ENCODE data around the gene TCP1. TPM values are rescaled to one million over a fixed set of nuclear protein-coding genes. Genes with fewer than 3 reads are reported as not detected.

The TCP1 gene
- total and polyA plus RNA-seq, 2 experiments from 2014 or later = 222 to 346 TPM

- TF ChIP-seq REST (IDR thresholded peaks at IDR 0.05; ENCODE audit: unreplicated experiment) = no peak
These were observed 34.6 kb upstream of the TCP1 start (continued) for GRCh38 chr6:159823953-159824352.

- H3K4me1 ChIP-seq (ENCODE audit: insufficient read depth) = no peaks in the 10 kb centered on the region
- H3F3A ChIP-seq (replicated peaks; ENCODE audit: low read depth) = no peaks in the 10 kb centered on the region
- ATAC-seq (no peak), DNase-seq (ENCODE audit: low spot score) (no peak)
- H3K27ac Mint-ChIP-seq = no peak overlapping the region
- H3K9me3 Mint-ChIP-seq = no peaks in the 10 kb centered on the region
- peaks cover 16% of the 10 kb centered on the region for H3K4me1 Mint-ChIP-seq
- no peaks in the 10 kb centered on the region; the same call in 2 of the 3 replicates for H3K36me3 Mint-ChIP-seq (ENCODE audit: low read depth)
- no peaks in the 10 kb centered on the region for H3K79me2 ChIP-seq (replicated peaks; ENCODE audit: insufficient read depth)
- H3K9me2 ChIP-seq (ENCODE audit: insufficient read depth) = no peaks in the 10 kb centered on the region
- H2AFZ ChIP-seq = no peak overlapping the region
- H3K27ac ChIP-seq (ENCODE audit: low read depth) = no peak overlapping the region
- peaks cover 17% of the 10 kb centered on the region for H3K27me3 Mint-ChIP-seq (ENCODE audit: insufficient read depth, low read depth, poor library complexity)
- no peaks in the 10 kb centered on the region for H3K36me3 ChIP-seq (ENCODE audit: insufficient read depth)
- no peak overlapping the region for H3K4me3 ChIP-seq
- no peak overlapping the region for H3K4me3 Mint-ChIP-seq
- H3K27me3 ChIP-seq (ENCODE audit: insufficient read depth) = no peaks in the 10 kb centered on the region
- H3K4me2 ChIP-seq = no peak overlapping the region
- H4K20me1 ChIP-seq (replicated peaks; ENCODE audit: insufficient read depth) = no peaks in the 10 kb centered on the region
- TF ChIP-seq STAT1 (IDR thresholded peaks at IDR 0.05; ENCODE audit: unreplicated experiment) (no peak), NANOG (IDR thresholded peaks at IDR 0.05; ENCODE audit: borderline replicate concordance) (no peak), CREB1 (CRISPR knock-in tag; IDR thresholded peaks at IDR 0.05; ENCODE audit: low read depth) (no peak), ETS1 (IDR thresholded peaks at IDR 0.05) (no peak), POLR2AphosphoS5 (IDR thresholded peaks at IDR 0.05; ENCODE audit: low read depth) (no peak), JUNB (IDR thresholded peaks at IDR 0.05; ENCODE audit: unreplicated experiment) (no peak), EZH2 (IDR thresholded peaks at IDR 0.05; ENCODE audit: low read depth, unreplicated experiment) (no peak), ZNF331 (CRISPR knock-in tag; IDR thresholded peaks at IDR 0.05; ENCODE audit: low read depth) (no peak)
- TF ChIP-seq, protein P1, sequence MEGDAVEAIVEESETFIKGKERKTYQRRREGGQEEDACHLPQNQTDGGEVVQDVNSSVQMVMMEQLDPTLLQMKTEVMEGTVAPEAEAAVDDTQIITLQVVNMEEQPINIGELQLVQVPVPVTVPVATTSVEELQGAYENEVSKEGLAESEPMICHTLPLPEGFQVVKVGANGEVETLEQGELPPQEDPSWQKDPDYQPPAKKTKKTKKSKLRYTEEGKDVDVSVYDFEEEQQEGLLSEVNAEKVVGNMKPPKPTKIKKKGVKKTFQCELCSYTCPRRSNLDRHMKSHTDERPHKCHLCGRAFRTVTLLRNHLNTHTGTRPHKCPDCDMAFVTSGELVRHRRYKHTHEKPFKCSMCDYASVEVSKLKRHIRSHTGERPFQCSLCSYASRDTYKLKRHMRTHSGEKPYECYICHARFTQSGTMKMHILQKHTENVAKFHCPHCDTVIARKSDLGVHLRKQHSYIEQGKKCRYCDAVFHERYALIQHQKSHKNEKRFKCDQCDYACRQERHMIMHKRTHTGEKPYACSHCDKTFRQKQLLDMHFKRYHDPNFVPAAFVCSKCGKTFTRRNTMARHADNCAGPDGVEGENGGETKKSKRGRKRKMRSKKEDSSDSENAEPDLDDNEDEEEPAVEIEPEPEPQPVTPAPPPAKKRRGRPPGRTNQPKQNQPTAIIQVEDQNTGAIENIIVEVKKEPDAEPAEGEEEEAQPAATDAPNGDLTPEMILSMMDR (conservative IDR thresholded peaks at IDR 0.05; ENCODE audit: low read depth in 2 of 2) = no peak
- TF ChIP-seq, protein P2, sequence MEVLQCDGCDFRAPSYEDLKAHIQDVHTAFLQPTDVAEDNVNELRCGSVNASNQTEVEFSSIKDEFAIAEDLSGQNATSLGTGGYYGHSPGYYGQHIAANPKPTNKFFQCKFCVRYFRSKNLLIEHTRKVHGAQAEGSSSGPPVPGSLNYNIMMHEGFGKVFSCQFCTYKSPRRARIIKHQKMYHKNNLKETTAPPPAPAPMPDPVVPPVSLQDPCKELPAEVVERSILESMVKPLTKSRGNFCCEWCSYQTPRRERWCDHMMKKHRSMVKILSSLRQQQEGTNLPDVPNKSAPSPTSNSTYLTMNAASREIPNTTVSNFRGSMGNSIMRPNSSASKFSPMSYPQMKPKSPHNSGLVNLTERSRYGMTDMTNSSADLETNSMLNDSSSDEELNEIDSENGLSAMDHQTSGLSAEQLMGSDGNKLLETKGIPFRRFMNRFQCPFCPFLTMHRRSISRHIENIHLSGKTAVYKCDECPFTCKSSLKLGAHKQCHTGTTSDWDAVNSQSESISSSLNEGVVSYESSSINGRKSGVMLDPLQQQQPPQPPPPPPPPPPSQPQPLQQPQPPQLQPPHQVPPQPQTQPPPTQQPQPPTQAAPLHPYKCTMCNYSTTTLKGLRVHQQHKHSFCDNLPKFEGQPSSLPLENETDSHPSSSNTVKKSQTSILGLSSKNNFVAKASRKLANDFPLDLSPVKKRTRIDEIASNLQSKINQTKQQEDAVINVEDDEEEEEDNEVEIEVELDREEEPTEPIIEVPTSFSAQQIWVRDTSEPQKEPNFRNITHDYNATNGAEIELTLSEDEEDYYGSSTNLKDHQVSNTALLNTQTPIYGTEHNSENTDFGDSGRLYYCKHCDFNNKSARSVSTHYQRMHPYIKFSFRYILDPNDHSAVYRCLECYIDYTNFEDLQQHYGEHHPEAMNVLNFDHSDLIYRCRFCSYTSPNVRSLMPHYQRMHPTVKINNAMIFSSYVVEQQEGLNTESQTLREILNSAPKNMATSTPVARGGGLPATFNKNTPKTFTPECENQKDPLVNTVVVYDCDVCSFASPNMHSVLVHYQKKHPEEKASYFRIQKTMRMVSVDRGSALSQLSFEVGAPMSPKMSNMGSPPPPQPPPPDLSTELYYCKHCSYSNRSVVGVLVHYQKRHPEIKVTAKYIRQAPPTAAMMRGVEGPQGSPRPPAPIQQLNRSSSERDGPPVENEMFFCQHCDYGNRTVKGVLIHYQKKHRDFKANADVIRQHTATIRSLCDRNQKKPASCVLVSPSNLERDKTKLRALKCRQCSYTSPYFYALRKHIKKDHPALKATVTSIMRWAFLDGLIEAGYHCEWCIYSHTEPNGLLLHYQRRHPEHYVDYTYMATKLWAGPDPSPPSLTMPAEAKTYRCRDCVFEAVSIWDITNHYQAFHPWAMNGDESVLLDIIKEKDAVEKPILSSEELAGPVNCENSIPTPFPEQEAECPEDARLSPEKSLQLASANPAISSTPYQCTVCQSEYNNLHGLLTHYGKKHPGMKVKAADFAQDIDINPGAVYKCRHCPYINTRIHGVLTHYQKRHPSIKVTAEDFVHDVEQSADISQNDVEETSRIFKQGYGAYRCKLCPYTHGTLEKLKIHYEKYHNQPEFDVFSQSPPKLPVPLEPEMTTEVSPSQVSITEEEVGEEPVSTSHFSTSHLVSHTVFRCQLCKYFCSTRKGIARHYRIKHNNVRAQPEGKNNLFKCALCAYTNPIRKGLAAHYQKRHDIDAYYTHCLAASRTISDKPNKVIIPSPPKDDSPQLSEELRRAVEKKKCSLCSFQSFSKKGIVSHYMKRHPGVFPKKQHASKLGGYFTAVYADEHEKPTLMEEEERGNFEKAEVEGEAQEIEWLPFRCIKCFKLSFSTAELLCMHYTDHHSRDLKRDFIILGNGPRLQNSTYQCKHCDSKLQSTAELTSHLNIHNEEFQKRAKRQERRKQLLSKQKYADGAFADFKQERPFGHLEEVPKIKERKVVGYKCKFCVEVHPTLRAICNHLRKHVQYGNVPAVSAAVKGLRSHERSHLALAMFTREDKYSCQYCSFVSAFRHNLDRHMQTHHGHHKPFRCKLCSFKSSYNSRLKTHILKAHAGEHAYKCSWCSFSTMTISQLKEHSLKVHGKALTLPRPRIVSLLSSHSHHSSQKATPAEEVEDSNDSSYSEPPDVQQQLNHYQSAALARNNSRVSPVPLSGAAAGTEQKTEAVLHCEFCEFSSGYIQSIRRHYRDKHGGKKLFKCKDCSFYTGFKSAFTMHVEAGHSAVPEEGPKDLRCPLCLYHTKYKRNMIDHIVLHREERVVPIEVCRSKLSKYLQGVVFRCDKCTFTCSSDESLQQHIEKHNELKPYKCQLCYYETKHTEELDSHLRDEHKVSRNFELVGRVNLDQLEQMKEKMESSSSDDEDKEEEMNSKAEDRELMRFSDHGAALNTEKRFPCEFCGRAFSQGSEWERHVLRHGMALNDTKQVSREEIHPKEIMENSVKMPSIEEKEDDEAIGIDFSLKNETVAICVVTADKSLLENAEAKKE (CRISPR knock-in tag; IDR thresholded peaks at IDR 0.05) = no peak
These were observed 32.3 kb upstream of the TCP1 start for GRCh38 chr6:159821726-159822125.

Data from GM23338 (cell line).